ENCODE measurements around the gene BUD31.
"Not testable (repeated sequence)": the region's sequence is repeated elsewhere in the genome, so short reads cannot be mapped to it uniquely, and the experiment has no call there.

BUD31 gene

DNA sequence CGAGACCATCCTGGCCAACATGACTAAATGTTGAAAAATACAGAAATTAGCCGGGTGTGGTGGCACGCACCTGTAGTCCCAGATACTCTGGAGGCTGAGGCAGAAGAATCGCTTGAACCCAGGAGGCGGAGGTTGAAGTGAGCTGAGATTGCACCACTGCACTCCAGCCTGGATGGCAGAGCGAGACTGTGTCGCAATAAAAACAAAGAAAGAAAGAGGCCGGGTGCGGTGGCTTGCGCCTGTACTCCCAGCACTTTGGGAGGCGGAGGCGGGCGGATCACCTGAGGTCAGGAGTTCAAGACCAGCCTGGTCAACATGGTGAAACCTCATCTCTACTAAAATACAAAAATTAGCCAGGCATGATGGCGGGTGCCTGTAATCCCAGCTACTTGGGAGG, 21.5 kb upstream of the BUD31 start:
- not testable (repeated sequence) for H3K4me3 Mint-ChIP-seq, DNase-seq, H3K9me3 Mint-ChIP-seq, H3K27me3 Mint-ChIP-seq
- Mint-ChIP-seq H3K36me3 (peaks cover 48% of the 10 kb centered on the region), H3K27ac (peak overlapping the region; percentile 64), H3K4me1 (peaks cover 29% of the 10 kb centered on the region)
- CTCF ChIA-PET = interaction anchor here (1.4 to 2.0 kb wide), 4 partner anchors 17 to 27 kb away, joined by 3 to 13 read pairs (median 8); no protein-coding TSS in a partner anchor

DNA sequence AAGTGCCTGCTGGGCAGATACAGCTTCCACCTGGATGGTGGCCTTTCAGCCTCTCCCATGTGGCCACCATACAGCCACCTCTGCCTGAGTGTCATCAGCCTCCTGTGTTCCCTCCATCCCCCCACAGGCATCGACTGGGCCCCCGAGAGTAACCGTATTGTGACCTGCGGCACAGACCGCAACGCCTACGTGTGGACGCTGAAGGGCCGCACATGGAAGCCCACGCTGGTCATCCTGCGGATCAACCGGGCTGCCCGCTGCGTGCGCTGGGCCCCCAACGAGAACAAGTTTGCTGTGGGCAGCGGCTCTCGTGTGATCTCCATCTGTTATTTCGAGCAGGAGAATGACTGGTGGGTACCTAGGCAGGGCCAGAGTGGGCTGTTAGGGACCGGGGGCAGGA, 20.9 kb upstream of the BUD31 start:
- H3K27me3 Mint-ChIP-seq = no peaks in the 10 kb centered on the region
- no peaks in the 10 kb centered on the region for H3K9me3 Mint-ChIP-seq
- CTCF ChIA-PET = interaction anchor here (1.4 to 2.0 kb wide), 4 partner anchors 17 to 28 kb away, joined by 3 to 13 read pairs (median 8); no protein-coding TSS in a partner anchor
- peaks cover 50% of the 10 kb centered on the region for H3K36me3 Mint-ChIP-seq
- no peak for DNase-seq
- peak overlapping the region; percentile 45 for H3K27ac Mint-ChIP-seq
- no peak overlapping the region for H3K4me3 Mint-ChIP-seq
- peaks cover 32% of the 10 kb centered on the region for H3K4me1 Mint-ChIP-seq

- CTCF ChIA-PET = interaction anchor here (0.6 to 1.0 kb wide), 3 partner anchors 22 to 25 kb away, joined by 3 to 4 read pairs (median 3); no protein-coding TSS in a partner anchor
- peaks cover 33% of the 10 kb centered on the region for H3K4me1 Mint-ChIP-seq
- H3K36me3 Mint-ChIP-seq = peaks cover 55% of the 10 kb centered on the region
Observed at GRCh38 chr7:99389772-99390171, 19.0 kb upstream of the BUD31 start.

GRCh38 chr7:99390941-99391602, 17.7 kb upstream of the BUD31 start:
- Mint-ChIP-seq H3K4me1 (peaks cover 33% of the 10 kb centered on the region), H3K4me3 (no peak overlapping the region), H3K27me3 (no peaks in the 10 kb centered on the region), H3K36me3 (peaks cover 58% of the 10 kb centered on the region), H3K9me3 (no peaks in the 10 kb centered on the region), H3K27ac (no peak overlapping the region)
- DNase-seq = no peak
- CTCF ChIA-PET = interaction anchor here (0.7 to 2.3 kb wide), 3 partner anchors 8 to 26 kb away, joined by 3 to 8 read pairs (median 4); no protein-coding TSS in a partner anchor

More at GRCh38 chr7:99389772-99390171, 19.0 kb upstream of the BUD31 start:
- Mint-ChIP-seq H3K9me3 (no peaks in the 10 kb centered on the region), H3K4me3 (no peak overlapping the region), H3K27ac (no peak overlapping the region), H3K27me3 (no peaks in the 10 kb centered on the region)
- no peak for DNase-seq

DNA sequence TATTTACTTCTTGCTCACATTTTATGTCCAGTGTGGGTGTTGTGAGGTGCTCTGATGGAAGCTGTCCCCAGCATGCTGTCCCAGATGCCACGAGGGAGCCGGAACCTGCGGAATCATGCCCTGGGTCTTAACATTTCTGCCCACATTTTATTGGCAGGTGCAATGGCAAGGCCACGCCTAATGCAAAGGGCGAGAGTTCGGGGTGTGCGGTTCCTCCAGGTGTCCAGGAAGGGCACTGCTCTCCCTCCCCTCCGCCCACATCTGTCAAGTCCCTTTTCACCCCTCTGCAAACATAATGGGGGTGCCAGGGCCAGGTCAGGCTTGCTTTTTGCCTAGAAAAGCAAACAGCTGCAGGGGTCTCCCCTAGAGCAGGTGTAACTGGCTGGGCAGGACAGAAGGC, 16.7 kb upstream of the BUD31 start:
- no peak overlapping the region for H3K4me3 Mint-ChIP-seq
- H3K4me1 Mint-ChIP-seq = peaks cover 29% of the 10 kb centered on the region
- peak overlapping the region; percentile 67 for H3K27ac Mint-ChIP-seq
- DNase-seq = no peak
- no peaks in the 10 kb centered on the region for H3K9me3 Mint-ChIP-seq
- no peaks in the 10 kb centered on the region for H3K27me3 Mint-ChIP-seq
- H3K36me3 Mint-ChIP-seq = peaks cover 53% of the 10 kb centered on the region
- CTCF ChIA-PET = interaction anchor here (2.3 kb wide), 1 partner anchor 27 kb away, joined by 8 read pairs; no protein-coding TSS in a partner anchor

DNA sequence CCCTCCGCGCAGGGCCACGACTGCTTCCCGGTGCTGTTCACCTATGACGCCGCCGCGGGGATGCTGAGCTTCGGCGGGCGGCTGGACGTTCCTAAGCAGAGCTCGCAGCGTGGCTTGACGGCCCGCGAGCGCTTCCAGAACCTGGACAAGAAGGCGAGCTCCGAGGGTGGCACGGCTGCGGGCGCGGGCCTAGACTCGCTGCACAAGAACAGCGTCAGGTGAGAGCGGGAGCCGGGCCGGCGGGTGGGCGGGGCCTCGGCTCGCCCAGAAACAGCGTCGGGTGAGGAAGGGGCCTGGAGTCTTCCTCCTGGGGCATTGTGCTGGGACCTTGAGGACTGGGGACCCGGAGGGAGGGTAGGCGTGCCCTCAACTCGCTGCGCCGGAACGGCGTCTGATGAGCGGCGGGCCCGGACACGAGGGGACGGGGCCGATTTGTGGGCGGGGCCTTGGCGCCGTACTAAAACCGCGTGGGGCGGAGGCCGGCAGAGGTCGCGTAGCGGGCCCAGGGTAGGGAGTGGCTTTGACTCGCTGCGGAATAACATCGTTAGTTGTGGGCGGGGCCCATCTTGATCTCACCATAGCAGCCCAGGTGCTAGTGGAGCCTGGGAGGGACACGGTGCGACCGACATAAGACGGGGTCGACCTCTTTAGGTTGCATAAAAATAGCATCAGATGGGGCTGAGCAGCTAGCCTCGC, 16.0 kb upstream of the BUD31 start:
- DNase-seq = peak; percentile 90
- Mint-ChIP-seq H3K36me3 (peaks cover 52% of the 10 kb centered on the region), H3K4me1 (peaks cover 27% of the 10 kb centered on the region), H3K4me3 (peak overlapping the region; percentile 43), H3K27me3 (no peaks in the 10 kb centered on the region), H3K9me3 (no peaks in the 10 kb centered on the region), H3K27ac (peak overlapping the region; percentile 82)
- CTCF ChIA-PET = interaction anchor here (1.5 to 2.3 kb wide), 2 partner anchors 14 to 28 kb away, joined by 4 to 8 read pairs; no protein-coding TSS in a partner anchor

GRCh38 chr7:99393355-99394187, 15.2 kb upstream of the BUD31 start:
- no peak for DNase-seq
- Mint-ChIP-seq H3K4me1 (peaks cover 27% of the 10 kb centered on the region), H3K9me3 (no peaks in the 10 kb centered on the region), H3K27me3 (no peaks in the 10 kb centered on the region), H3K4me3 (peak overlapping the region; percentile 43), H3K36me3 (peaks cover 50% of the 10 kb centered on the region), H3K27ac (peak overlapping the region; percentile 82)
- CTCF ChIA-PET = interaction anchor here (0.9 to 2.3 kb wide), 5 partner anchors 13 to 33 kb away, joined by 3 to 8 read pairs (median 3); no protein-coding TSS in a partner anchor

DNA sequence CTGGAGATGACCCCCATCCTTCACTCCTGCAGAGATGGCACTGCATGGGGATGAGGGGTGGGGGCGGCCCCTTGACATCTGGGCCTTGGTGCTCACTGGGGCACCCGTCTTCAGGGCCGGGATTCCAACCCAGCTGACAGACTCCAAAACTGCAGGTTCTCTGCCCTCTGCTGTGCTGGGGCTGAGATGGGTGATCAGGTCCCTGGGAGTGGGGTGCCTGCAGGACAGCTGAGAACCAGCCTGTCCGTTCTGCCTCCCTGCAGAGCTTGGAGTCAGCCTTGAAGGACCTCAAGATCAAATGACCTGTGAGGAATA, 14.6 kb upstream of the BUD31 start:
- no peaks in the 10 kb centered on the region for H3K27me3 Mint-ChIP-seq
- CTCF ChIA-PET = interaction anchor here (0.9 to 1.5 kb wide), 5 partner anchors 13 to 34 kb away, joined by 3 to 5 read pairs (median 3); no protein-coding TSS in a partner anchor

DNA sequence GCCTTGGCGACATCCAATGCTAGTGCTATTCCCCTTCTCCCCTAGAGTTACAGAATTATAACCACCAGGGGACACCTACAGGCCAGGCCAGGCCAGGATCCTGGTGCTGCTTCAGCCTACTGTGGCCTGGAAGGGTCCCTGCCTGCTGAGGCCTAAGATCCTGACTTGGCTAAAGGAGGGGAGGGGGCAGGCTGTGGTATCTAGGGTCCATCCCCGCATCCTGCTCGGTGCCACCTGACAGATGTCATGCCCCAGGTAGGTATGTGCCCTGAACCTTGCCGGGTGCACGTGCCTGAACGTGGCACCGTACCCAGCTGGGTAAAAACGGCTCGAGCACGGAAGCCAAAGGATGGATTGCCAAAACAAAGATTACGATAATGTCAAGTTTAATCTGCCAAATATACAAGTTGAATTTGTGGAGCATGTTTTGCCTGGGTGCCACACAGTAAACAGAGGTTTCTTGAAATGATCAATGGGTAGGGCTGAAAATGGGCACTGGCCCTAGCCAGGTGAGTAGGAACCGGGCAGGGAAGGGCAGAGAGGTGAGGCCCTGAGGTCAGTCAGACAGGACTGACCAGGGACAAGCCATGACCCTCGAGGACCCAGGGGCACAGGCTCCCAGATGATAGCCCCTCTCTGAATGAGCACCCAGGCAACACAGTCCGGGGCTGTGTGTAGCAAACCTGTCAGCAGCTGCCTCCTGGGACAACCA, 13.0 kb upstream of the BUD31 start:
- DNase-seq = no peak
- Mint-ChIP-seq H3K27ac (peak overlapping the region; percentile 76), H3K4me1 (peaks cover 28% of the 10 kb centered on the region), H3K4me3 (no peak overlapping the region), H3K36me3 (peaks cover 60% of the 10 kb centered on the region), H3K9me3 (no peaks in the 10 kb centered on the region), H3K27me3 (no peaks in the 10 kb centered on the region)
- CTCF ChIA-PET = interaction anchor here (1.2 to 1.5 kb wide), 2 partner anchors 8 to 30 kb away, joined by 4 to 5 read pairs; no protein-coding TSS in a partner anchor

More for the DNA sequence above, 14.6 kb upstream of the BUD31 start:
- H3K36me3 Mint-ChIP-seq = peaks cover 53% of the 10 kb centered on the region
- H3K4me3 Mint-ChIP-seq = no peak overlapping the region
- DNase-seq = no peak
- H3K9me3 Mint-ChIP-seq = no peaks in the 10 kb centered on the region
- H3K27ac Mint-ChIP-seq = peak overlapping the region; percentile 82
- H3K4me1 Mint-ChIP-seq = peaks cover 30% of the 10 kb centered on the region

DNA sequence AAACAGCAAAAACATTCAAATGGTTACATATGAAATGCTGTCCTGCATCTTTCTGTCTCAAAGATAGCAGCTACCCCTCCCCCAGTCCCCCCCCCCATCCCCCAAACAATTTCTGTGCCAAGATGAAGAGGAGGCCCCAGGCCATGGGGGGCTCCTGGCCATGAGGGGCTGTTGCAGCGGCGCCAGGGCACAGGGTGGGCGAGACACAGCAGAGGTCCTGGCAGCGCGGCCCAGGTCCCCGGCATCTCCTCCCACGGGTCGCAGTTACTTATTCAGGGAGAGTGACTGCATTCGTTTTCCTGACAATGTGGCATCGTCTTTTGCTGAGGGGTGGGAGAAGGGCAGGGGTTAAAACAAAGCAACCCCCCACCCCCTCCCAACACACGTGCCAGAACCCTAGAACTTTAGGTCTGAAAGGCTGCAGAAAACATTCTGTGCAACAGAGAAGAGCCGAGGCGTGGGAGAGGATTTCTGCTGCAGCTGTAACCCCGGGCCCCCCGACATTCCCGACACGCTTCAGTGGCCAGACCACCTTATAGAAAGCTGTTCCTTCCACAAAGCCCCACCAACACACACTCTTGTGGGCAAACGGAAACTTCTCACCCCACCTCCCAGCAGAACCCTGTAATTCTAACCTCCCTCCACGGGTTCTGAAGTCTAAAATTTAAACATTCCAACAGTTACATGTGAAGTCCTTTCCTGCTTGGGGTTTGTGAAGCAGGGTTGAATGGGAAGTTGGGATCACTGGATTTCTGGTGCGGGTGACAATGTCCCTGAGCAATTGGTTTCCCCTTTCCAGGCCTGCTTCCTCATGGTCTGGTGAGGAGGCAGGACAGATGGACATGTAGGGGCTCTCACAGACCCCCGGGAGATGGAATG, 12.1 kb upstream of the BUD31 start:
- no peak for DNase-seq
- Mint-ChIP-seq H3K4me3 (no peak overlapping the region), H3K9me3 (no peaks in the 10 kb centered on the region), H3K27ac (no peak overlapping the region), H3K27me3 (no peaks in the 10 kb centered on the region), H3K4me1 (peaks cover 25% of the 10 kb centered on the region), H3K36me3 (peaks cover 64% of the 10 kb centered on the region)
- CTCF ChIA-PET = no interaction called here

DNA sequence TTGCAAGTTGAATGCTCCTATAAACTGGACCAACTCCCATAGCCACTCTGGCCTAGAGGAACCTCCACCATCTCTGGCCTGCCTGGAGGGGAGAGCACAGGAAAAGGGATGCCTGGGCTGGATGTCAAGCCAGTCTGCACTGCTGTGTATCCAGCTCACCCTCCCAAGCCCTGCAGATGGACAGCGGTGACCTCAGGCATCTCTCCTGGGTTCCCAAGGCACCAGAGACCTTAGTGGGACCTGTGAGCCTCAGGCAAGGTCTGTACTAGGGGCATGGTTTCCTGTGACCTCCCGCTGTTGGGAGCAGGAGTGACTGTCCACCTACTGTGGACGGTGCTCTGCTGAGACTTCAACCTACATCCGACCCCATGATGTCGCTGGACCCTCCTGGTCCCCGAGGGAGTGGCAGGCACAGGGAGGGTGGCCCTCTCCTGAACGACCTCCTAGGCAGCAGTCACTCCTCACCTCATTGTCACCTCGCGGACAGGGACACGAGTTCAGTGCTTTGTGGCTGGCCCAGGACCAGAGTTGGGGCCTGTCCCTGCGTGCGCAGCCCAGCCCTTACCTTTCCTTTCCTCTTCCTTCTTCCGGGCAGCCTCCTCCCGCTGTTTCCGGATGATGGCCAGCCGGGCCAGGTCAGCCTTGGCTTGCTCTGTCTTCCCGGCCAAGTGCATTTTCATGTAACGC, 11.3 kb upstream of the BUD31 start:
- H3K36me3 Mint-ChIP-seq = peaks cover 61% of the 10 kb centered on the region

DNA sequence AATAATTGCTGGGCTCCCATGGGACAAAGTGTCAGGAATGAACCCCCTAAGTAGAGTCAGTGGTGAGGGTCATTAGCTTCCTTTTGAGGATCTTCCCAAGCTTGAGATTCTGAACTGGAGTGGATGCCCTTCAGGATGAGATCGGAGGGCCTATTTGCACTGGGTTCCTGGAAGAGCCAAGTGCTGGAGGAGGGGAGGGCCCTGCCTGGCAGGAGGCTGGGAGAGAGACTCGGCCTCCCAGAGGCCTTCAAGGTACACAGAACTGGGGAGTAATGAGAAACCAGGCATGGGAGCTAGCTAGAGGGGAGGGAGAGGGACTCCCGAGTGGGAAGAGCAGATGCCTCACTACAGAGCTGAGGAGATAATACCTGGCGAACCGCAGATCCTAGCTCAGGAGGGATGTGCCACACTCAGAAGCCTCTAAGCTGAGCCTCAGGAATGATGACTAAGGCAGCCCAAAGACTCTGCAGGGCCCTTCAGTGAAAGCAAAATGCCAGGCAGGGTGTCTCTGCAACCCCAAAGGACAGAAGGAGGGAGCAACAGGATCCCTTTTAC, 9.8 kb upstream of the BUD31 start:
- H3K9me3 Mint-ChIP-seq = no peaks in the 10 kb centered on the region
- peak overlapping the region; percentile 21 for H3K4me3 Mint-ChIP-seq
- peaks cover 6% of the 10 kb centered on the region for H3K4me1 Mint-ChIP-seq
- no peak for DNase-seq
- H3K36me3 Mint-ChIP-seq = peaks cover 59% of the 10 kb centered on the region
- H3K27ac Mint-ChIP-seq = peak overlapping the region; percentile 6
- no peaks in the 10 kb centered on the region for H3K27me3 Mint-ChIP-seq
- CTCF ChIA-PET = interaction anchor here (3.1 kb wide), 1 partner anchor 33 kb away, joined by 12 read pairs; no protein-coding TSS in a partner anchor

More for the DNA sequence above, 11.3 kb upstream of the BUD31 start:
- no peak for DNase-seq
- Mint-ChIP-seq H3K4me1 (peaks cover 21% of the 10 kb centered on the region), H3K27ac (peak overlapping the region; percentile 40), H3K9me3 (no peaks in the 10 kb centered on the region), H3K27me3 (no peaks in the 10 kb centered on the region), H3K4me3 (no peak overlapping the region)
- CTCF ChIA-PET = no interaction called here
